NCI-H2227 (cell line): ENCODE results near the gene ANKRD39.

Experiments
- DNase-seq: peaks from one replicate; lab custom pipeline; 2025; ENCODE audit not compliant: unreplicated experiment; lab: John Stamatoyannopoulos, UW

Gene ANKRD39

DNA sequence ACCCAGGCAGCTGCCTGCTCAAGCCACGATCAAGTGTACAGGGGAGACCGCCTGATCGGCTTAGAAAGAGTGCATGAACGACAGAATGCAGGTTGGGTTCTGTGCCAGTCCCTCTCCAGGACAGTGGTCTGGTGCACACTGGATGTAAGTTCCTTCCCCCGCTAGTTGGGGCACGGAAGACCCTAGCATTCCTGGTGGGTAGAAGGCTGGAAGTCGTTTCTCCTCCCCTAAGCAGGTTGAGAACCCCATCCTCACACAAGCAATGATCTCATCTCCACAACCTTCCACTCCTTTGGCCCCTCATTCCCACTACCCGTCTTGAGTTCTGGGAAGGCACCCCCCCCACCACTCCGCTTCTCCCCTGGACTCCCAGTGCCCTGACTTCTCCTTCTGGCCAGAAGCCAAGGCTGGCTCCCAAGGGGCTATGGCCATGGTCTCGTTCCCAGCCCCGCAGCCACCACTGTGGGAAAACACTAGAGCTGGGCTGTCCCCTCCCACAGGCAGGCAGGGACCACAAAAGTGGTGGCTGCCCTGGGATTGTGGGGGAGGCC, 1.4 kb upstream of the ANKRD39 start:
- DNase-seq: peak; percentile 37

GRCh38 chr2:96856776-96857666, 795 bp downstream of the ANKRD39 start:
- DNase-seq: peak; percentile 41

- no peak for DNase-seq
Observed at GRCh38 chr2:96853321-96853720, 4.5 kb downstream of the ANKRD39 start.

- no peak for DNase-seq
Observed at GRCh38 chr2:96852667-96853066, 5.1 kb downstream of the ANKRD39 start.

DNA sequence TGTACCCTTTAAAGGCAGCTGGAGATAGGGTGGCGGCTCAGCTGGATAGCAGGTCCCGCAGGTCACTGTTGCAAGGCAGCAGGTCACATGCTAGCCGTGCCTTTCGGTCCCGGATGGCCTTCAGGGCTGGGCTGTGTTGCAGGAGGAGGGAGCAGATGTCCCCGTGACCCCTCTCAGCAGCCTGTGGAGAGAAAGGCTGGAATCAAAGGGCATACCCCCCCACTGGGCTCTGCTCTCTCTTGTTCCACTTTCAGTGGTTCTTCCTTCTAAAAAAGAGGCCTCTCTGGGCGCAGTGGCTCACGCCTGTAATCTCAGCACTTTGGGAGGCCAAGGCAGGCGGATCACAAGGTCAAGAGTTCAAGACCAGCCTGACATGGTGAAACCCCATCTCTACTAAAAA, 9.6 kb downstream of the ANKRD39 start:
- no peak for DNase-seq

- DNase-seq: no peak
Observed at GRCh38 chr2:96847586-96847985, 10.2 kb downstream of the ANKRD39 start.

GRCh38 chr2:96846825-96847224, 11.0 kb downstream of the ANKRD39 start:
- no peak for DNase-seq

DNA sequence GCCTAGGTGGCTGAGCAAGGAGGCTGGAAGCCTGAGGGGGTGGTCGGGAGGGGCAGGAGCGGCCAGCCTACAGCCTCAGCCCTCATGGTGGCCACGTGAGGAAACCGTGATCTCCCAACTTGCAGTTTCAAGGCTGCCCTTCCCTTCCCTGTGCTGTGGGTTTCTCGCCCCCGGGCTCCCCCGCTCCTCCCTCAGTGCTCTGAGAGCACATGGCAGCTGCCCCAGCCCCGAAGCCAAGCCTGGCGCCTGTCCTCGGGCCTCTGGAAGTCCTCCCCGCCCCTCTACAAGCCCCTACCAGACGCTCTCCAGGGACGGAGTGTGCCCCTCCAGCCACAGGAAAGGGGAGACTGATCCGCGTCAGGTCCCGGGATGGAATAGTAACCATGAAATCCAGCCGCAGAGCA, 13.4 kb downstream of the ANKRD39 start:
- DNase-seq: no peak

- DNase-seq: no peak
Observed at GRCh38 chr2:96843538-96844268, 14.1 kb downstream of the ANKRD39 start, which contains the start of gene ANKRD23. TSS of gene ANKRD23 (minus strand) at chr2:96844021. CDS start at chr2:96843992, 29 bp downstream.

DNA sequence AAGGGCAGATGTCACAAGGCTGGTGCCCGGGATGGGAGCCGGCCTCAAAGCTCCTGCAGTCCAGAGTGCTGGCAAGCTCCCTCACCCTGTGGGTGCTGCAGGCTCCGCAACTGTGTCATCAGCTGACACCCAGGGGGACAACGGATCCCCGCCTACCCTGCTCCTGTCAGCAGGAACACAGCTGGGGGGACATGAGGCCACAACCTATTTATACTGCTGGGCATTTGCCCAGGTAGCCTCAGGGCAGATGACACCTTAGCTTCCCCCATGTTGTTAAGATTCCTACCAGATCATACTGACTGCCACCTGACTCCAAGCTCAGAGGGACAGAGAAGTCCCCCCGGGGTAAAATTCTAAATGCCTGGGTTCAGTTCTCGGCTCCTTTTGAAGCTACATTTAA, 15.2 kb downstream of the ANKRD39 start:
- no peak for DNase-seq

DNA sequence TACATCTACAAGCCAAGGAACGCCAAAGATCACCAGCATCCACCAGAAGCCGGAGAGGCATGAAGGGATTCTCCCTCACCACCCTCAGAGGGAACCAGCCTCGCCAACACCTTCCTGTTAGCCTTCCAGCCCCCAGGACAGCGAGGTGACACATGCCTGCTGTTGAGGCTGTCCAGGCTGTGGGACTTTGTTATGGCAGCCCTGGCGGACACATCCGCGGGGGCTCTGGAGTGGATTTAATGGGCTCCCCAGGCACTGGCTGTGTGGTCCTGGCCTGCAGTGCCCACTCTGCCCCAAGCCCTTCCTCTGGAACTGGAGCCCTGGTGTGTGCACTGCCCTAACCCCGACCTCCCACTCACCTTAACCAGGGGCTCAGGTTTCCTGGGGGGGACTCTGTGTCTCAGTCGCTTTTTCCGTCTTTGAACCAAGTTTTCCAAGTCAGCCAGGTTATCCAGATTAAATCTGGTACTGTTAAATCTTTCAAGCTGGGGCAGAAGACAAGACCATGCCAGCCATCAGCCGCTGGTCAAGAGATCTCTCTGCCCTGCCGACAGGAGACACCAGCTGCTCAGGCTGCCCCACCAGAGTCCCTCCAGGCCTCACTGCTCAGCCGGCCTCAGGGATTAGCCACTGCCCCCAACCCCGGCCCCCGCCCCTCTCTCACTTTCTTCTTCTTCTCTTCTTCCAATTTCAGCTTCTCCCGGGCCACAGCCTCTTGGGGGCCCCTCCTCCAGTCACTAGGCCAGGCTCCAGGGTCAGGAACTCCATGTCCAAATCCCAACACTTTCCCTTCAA, 15.9 kb downstream of the ANKRD39 start:
- no peak for DNase-seq

DNA sequence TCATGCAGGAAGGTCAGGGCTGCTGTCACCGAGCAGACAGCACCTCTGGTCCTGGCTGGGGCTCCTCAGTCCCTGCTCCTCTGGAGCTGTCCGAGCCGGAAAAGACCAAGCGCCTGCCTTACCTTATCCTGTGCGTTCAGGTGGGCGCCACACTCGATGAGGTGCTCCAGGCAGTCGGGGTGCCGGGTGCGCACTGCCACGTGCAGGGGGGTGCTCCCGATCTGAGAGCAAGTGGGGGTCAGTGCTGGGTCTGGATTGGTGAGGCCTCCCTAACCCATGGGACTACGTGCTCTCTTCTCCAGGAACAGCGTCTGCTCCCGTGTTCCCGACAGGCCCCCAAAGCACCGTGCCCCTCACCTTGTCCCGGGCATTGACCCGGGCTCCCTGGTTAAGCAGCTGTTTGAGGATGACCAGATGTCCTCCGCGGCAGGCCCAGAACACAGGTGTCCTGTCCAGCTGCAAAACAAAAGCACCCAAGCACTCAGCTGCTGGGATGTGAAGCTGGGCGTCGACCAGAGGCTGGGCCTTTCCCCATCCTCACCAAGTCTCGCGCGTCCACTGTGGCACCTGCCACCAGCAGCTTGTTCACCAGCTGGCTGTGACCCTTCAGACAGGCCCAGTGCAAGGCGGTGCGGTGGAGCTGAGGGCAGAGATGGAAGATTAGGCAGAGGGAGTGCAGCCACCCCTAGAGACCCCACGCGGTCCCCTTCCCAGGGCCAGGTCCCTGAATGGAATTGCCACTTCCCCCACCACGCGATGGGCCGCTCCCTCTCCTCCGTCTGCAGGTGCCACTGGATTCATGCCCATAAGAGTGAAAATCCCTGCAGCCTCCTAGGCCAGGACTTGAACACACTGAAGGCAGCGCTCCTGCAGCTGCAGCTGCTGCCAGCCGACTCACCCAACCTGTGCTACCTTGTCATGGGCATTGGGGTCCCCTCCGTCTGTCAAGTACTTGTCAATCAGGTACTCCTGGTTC, 17.7 kb downstream of the ANKRD39 start:
- no peak for DNase-seq

- DNase-seq: no peak
Observed at GRCh38 chr2:96839293-96839874, 18.4 kb downstream of the ANKRD39 start.

- DNase-seq: no peak
Observed at GRCh38 chr2:96838345-96839292, 19.2 kb downstream of the ANKRD39 start.

DNA sequence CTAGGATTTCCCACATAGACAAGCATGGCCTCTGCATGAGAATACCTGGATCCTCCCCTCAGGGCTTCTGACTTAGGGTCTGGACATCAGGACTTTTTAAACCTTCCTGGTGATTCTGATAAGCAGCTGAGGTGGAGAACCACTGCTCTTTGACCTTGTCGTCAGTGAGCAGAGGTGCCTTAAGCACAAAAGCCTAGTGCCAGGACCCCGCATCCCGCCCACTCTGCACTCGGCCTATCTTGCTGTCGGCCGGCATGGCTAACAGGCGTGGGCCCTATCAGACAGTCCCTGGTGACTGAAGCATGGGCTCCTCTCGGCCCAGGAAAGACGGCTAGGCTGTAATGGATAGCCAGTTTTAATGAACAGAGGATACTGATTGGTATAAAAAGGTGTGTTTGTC, 20.2 kb downstream of the ANKRD39 start:
- DNase-seq: no peak

DNA sequence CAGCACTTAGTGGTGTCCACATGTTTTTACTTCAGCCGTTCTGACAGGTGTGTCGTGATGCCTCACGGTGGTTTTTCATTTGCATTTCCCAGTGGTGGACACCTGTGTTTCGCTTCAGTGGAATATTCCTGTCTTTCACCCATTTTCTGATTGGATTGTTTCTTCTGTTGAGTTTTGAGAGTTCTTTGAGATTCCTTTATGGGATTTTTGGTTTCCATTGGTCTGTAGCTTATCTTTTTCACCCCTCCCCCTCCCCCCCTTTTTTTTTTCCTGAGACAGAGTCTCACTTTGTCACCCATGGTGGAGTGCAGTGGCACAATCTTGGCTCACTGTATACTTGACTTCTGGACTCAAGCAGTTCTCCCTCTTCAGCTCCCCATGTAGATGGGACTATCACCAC, 22.0 kb downstream of the ANKRD39 start:
- DNase-seq: no peak

DNA sequence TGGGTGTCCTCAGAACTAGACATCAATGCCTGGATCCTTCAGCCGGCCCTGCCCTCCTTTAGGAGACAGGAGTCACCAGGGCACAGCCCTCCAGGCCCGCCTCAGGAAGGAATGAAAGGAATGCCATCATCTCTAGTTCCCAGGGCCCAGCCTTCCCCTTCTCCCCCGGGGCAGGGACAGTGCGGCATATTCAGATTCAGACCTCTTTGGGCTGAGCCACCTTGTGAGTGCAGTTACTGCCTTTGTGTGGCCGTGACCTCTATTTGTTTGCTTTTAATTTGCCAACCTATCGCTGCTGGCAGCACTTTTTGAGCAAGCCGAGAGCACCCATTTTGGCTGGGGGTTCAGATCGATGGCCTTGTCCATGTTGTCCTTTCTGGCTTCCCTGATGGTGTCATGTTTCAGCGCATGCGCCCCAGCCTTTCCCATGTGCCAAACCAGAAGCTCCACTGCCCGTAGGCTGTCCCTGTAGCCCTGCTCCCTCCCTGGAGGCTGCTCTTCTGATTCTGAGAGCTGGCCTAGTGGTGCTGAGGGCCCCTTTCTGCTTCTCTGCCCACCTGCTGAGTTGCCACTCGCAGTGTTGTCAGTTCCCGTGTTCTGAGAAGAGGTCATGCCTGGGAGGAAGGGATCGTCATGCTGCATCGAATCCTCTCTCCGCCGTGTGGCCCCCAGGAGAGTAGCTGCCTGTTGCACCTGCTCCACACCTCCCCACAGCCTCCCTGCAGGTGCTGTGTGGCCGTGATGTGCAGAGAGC, 24.9 kb downstream of the ANKRD39 start:
- DNase-seq: peak; percentile 55

GRCh38 chr2:96832408-96832753, 25.4 kb downstream of the ANKRD39 start:
- DNase-seq: no peak
